Adrenal gland (tissue), 5 donors: ENCODE measurements around the gene ARAP1.

Experiments
- CTCF ChIP-seq, 6 experiments: fragments of 450-650 bp in 4 of 6; fragments of 200-600 bp in 2 of 6; sonication (generic) in 1 of 6; IDR thresholded peaks; 1 replicate in 5 of 6; 2 replicates in 1 of 6; pipeline versions ENCODE4 v1.5.1 to v1.8.0; 2016 to 2021; ENCODE audit warnings: antibody characterized with exemption in 6 of 6, mild to moderate bottlenecking in 2 of 6, moderate library complexity in 1 of 6
- POLR2A ChIP-seq, 2 donors: fragments of 450-650 bp; IDR thresholded peaks; one replicate each; pipeline ENCODE4 v1.6.1; 2017; ENCODE audit warnings: antibody characterized with exemption in 2 of 2, mild to moderate bottlenecking in 2 of 2, moderate library complexity in 1 of 2
- donor health status: DM: no; HTN: no; CAD: no.

- no peak for TF ChIP-seq CTCF (IDR thresholded peaks at IDR 0.05)
- peak in 1 of 2 donors; percentile 12 for TF ChIP-seq POLR2A (IDR thresholded peaks at IDR 0.05)
Observed at GRCh38 chr11:72723508-72723907, 28.7 kb downstream of the ARAP1 start.
